AG09309 (cell line): ENCODE data around the gene FBH1.
"Not testable (repeated sequence)": the region's sequence is repeated elsewhere in the genome, so short reads cannot be mapped to it uniquely, and the experiment has no call there.

ENCODE experiments used
- DNase-seq: peaks from one replicate; pipeline ENCODE4 v3.0.0-alpha.2; 2010; ENCODE audit warnings: low read depth
- H3K4me3 ChIP-seq: 2 replicates; pipeline ENCODE4 v1.5.1; 2011; ENCODE audit warnings: mild to moderate bottlenecking, low read depth, low read length, moderate library complexity; ENCODE audit not compliant: control insufficient read depth
- CTCF ChIP-seq: IDR thresholded peaks from 2 replicates; pipeline ENCODE4 v1.5.1; 2011; ENCODE audit warnings: mild to moderate bottlenecking, low read depth, low read length, inconsistent platforms; ENCODE audit not compliant: insufficient read depth, control insufficient read depth; ENCODE audit errors: missing control alignments

Gene FBH1

GRCh38 chr10:5854131-5854475 lies 35.9 kb upstream of the FBH1 start:
- no peak for DNase-seq
- no peak overlapping the region for H3K4me3 ChIP-seq
- no peak for TF ChIP-seq CTCF

- H3K4me3 ChIP-seq, result no peak overlapping the region
- DNase-seq, result no peak
- no peak for TF ChIP-seq CTCF
These were observed 33.9 kb upstream of the FBH1 start for GRCh38 chr10:5855979-5856700.

- no peak for DNase-seq
- TF ChIP-seq CTCF, result no peak
These were observed 33.4 kb upstream of the FBH1 start for GRCh38 chr10:5856701-5857004.

GRCh38 chr10:5858811-5859210 lies 31.2 kb upstream of the FBH1 start:
- TF ChIP-seq CTCF, result no peak
- DNase-seq, result no peak
- no peak overlapping the region for H3K4me3 ChIP-seq

More at GRCh38 chr10:5856701-5857004, 33.4 kb upstream of the FBH1 start:
- no peak overlapping the region for H3K4me3 ChIP-seq

GRCh38 chr10:5860066-5860465 lies 30.0 kb upstream of the FBH1 start:
- no peak overlapping the region for H3K4me3 ChIP-seq
- no peak for TF ChIP-seq CTCF
- no peak for DNase-seq

GRCh38 chr10:5862360-5862961 lies 27.6 kb upstream of the FBH1 start:
- no peak for TF ChIP-seq CTCF
- DNase-seq, result no peak
- no peak overlapping the region for H3K4me3 ChIP-seq

GRCh38 chr10:5862981-5863685 lies 26.9 kb upstream of the FBH1 start:
- H3K4me3 ChIP-seq, DNase-seq: not testable (repeated sequence)

GRCh38 chr10:5866451-5867081 lies 23.5 kb upstream of the FBH1 start:
- not testable (repeated sequence) for DNase-seq, H3K4me3 ChIP-seq

GRCh38 chr10:5867091-5867615 lies 22.9 kb upstream of the FBH1 start:
- not testable (repeated sequence) for DNase-seq, H3K4me3 ChIP-seq

GRCh38 chr10:5868383-5868782 lies 21.7 kb upstream of the FBH1 start:
- DNase-seq, H3K4me3 ChIP-seq: not testable (repeated sequence)
